NCI-H510A (cell line): ENCODE data around the gene RTN1.
"Not testable (repeated sequence)": the region's sequence is repeated elsewhere in the genome, so short reads cannot be mapped to it uniquely, and the experiment has no call there.

Experiments used
- DNase-seq: peaks from one replicate; lab custom pipeline; 2025; lab: John Stamatoyannopoulos, UW

The RTN1 gene

GRCh38 chr14:59704054-59704645 is 166.4 kb downstream of the RTN1 start:
- DNase-seq = no peak

GRCh38 chr14:59699442-59699841 is 171.1 kb downstream of the RTN1 start:
- no peak for DNase-seq

- DNase-seq = no peak
Observed at GRCh38 chr14:59698793-59699192, 171.8 kb downstream of the RTN1 start.

DNA sequence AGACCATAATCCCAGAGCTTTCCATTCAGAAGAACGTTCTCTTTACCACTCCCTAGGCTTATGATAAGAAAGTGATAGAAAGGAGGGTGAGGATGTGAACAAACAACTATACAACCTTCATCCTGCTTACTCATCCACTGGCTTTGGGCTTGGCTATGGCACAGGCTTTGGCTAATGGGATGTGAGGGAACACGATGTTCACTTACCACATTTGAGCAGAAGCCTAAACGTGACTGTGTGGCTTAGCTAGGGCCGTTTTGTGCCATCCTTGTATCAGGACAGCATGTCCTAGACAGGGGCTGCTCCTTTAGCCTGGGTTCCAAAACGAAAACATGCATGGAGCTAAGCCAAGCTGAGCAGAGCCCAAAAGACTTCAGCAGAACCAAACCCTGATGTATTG is 175.4 kb downstream of the RTN1 start:
- DNase-seq = no peak

DNA sequence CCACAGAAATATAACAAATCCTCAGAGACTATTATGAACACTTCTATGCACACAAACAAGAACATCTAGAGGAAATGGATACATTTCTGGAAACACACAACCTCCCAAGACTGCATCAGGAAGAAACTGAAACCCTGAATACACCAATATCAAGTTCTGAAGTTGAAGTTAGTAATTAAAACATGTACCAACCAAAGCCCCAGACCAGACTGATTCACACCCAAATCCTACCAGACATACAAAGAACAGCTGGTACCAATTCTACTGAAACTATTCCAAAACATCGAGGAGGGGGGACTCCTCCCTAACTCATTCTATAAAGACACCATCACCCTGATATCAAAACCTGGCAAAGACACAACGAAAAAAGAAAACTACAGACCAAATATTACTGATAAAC is 179.3 kb downstream of the RTN1 start:
- no peak for DNase-seq

DNA sequence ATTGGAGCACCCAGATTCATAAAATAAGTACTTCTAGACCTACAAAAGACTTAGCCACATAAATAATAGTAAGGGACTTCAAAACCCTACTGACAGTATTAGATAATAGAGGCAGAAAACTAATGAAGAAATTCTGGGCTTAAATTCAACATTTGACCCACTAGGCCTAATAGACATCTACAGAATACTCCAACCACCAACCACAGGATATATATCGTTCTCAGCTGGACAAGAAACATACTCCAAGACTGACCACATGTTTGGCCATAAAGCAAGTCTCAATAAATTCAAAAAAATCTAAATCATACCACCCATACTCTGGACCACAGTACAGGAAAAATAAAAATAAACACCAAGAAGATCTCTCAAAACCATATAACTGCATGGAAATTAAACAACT is 180.2 kb downstream of the RTN1 start:
- no peak for DNase-seq

DNA sequence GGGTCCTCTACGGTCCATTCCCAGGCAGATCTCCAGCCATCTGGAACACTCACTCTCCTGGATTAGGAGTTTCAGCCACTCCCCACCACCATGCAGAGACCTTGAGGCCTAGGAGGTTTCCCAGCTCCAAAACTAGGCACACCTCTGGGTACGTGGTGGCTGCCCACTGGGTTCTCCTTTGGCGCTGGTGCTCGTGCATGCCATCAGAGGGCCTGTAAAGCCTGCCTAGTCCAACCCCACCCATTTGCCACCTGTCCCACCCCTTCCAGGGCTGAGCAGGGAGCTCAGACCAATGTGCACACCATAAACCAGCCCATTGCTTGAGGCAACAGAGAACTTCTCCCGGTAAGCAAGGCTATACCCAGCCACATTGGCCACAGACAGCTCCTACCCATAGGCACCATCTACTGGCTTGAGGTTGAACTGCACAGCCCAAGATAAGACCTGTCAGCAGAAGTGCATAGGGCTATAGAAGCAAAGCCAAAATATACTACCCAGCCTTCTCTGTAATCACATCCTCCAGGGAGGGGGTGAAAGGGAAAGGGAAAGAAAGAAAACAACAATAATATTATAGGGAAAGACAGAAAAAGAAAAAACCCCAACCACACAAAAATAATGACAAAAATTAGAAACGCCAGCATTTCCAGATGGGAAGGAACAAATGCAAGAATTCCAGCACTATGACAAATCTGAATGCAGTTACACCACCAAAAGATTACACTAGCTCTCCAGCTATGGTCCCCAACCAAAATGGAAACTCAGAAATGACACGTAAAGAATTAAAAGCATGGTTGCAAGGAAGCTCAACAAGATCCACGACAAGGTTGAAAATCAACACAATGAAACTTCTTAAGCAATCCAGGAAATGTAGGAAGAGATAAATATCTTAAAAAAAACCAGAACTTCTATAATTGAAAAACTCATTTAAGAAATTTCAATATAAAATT is 182.1 kb downstream of the RTN1 start:
- no peak for DNase-seq

- no peak for DNase-seq
Observed at GRCh38 chr14:59687663-59688062, 182.9 kb downstream of the RTN1 start.

DNA sequence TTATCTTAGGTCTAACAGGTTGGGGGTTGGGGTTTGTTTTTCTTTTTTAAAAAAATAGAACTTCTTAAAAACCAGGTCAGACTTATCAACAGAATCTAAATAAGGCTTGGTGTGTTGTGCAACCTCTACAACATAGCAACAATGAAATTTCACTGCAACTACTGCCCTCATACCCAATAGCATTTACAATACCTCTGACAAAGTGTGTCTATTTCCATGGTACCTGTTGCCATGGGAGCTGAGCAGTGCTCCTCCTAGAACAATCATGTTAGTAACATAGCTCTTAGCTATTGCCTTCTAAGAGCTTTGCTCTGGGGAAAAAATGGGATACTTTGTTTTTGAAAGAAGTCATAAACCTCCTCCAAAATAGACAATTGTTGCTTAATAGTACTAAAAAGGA is 190.7 kb downstream of the RTN1 start:
- no peak for DNase-seq

GRCh38 chr14:59678352-59678751 is 192.2 kb downstream of the RTN1 start:
- DNase-seq = no peak

GRCh38 chr14:59677771-59678231 is 192.8 kb downstream of the RTN1 start:
- DNase-seq = no peak

DNA sequence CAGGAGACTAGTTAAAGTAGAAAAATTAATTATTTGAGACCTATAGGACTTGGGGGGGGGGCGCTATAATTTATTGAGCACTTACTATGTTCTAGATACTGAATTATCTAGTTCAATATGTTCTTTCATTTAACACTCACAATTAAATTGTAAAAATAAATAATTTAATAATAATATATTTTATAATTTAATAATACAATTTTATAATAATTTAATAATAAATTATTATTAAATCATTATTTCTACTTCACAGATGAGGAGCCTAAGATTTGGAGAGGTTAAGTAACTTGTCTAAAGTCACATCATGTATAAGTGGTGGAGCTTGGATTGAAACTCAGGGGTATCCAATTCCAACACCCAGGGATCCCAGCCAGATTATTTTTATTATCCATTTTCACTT is 195.2 kb downstream of the RTN1 start:
- DNase-seq = no peak

- DNase-seq = no peak
Observed at GRCh38 chr14:59664741-59665140, 205.8 kb downstream of the RTN1 start.

GRCh38 chr14:59657769-59658168 is 212.8 kb downstream of the RTN1 start:
- no peak for DNase-seq

- no peak for DNase-seq
Observed at GRCh38 chr14:59656473-59656872, 214.1 kb downstream of the RTN1 start.

DNA sequence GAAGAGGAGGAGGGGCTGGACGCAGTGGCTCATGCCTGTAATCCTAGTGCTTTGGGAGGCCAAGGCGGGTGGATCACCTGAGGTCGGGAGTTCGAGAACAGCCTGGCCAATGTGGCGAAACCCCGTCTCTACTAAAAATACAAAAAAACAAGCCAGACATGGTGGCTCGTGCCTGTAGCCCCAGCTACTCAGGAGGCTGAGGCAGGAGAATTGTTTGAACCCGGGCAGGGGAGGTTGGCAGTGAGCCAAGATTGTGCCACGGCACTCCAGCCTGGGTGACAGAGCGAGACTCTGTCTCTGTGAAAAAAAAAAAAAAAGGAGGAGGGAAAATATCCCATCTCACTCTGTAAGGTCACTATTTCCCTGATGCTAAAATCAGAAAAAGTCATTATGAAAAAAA is 216.4 kb downstream of the RTN1 start:
- not testable (repeated sequence) for DNase-seq

DNA sequence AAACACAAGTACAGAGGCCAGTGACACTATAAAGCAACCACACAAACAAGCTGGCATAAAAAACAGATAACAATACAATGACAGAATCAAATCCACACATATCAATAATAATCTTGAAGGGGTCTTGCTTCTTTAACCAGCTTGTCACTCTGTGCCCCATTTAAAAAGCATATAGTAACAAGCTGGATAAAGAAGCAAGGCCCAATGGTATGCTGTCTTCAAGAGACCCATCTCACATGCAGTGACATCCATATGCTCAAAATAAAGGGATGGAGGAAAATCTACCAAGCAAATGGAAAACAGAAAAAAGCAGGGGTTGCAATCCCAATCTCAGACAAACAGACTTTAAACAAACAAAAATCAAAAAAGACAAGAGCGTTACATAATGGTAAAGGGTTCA is 223.7 kb downstream of the RTN1 start:
- not testable (repeated sequence) for DNase-seq

- DNase-seq = no peak
Observed at GRCh38 chr14:59638885-59639284, 231.7 kb downstream of the RTN1 start.

GRCh38 chr14:59634617-59635016 is 236.0 kb downstream of the RTN1 start:
- no peak for DNase-seq

DNA sequence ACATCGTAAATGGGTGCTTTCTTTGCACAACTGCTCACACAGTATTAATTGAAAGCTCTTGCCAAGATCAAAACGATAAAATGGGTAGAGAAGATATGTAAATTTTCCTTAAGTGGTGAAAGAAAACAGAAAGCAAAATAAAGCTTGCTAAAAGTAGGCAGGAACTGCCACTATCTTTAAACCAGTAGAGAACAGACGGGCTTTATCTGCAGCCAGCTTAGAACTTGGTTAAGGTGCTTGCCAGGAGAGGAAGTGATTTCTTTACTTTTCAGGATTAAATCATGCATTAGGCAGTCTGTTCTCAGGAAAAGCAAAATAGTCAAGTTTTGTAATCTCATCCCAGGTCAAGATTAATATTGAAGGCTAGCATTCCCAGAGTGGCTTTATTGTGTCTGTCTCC is 237.1 kb downstream of the RTN1 start:
- no peak for DNase-seq

DNA sequence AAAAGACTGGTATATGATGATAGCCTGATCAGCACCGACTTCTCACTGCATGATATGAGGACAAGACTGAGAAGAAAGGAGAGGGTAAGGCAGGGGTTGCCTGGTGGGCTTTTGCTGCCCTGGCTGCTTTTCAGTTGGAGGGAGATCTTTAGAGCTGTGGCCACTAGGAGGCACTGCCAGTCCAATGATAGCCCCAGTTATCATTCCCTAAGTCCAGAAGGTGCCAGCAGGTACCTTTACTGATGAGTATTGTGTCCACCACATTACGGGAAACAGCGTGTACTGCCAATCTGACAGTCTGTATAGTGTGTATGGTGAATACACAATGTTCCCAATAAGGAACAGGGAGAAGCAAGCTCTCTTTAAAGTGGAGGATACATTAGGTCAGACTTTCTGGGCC is 238.2 kb downstream of the RTN1 start:
- DNase-seq = peak; percentile 12

DNA sequence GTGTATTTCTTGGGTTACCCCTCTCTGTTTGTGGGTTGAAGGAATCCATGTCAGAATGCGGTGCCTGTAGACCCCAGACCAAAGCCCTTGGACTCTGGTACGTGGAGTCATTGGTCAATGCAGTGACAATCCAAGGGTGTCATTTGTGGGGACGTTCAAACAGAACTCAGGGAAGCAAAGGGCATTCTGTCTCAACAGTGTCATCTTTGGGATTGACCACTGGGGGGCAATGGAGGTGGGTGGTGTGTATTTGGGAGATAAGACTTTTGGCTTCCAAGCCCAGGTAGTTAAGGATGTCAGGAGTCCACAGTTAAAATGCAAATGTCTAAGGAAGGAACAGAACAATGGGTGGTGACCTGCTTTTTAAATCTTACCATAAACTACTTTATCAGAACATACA is 239.3 kb downstream of the RTN1 start:
- DNase-seq = peak; percentile 4

- peak; percentile 66 for DNase-seq
Observed at GRCh38 chr14:59630288-59630963, 240.2 kb downstream of the RTN1 start.
